Retina (tissue), 1 donor: ENCODE measurements around the gene RAB17.
"Not testable (repeated sequence)": the region's sequence is repeated elsewhere in the genome, so short reads cannot be mapped to it uniquely, and the experiment has no call there.

ENCODE experiments used
- DNase-seq: peaks from one replicate; pipeline ENCODE4 v3.0.0-alpha.2; 2016

The RAB17 gene

GRCh38 chr2:237598468-237599208, 8.1 kb upstream of the RAB17 start:
- no peak for DNase-seq

DNA sequence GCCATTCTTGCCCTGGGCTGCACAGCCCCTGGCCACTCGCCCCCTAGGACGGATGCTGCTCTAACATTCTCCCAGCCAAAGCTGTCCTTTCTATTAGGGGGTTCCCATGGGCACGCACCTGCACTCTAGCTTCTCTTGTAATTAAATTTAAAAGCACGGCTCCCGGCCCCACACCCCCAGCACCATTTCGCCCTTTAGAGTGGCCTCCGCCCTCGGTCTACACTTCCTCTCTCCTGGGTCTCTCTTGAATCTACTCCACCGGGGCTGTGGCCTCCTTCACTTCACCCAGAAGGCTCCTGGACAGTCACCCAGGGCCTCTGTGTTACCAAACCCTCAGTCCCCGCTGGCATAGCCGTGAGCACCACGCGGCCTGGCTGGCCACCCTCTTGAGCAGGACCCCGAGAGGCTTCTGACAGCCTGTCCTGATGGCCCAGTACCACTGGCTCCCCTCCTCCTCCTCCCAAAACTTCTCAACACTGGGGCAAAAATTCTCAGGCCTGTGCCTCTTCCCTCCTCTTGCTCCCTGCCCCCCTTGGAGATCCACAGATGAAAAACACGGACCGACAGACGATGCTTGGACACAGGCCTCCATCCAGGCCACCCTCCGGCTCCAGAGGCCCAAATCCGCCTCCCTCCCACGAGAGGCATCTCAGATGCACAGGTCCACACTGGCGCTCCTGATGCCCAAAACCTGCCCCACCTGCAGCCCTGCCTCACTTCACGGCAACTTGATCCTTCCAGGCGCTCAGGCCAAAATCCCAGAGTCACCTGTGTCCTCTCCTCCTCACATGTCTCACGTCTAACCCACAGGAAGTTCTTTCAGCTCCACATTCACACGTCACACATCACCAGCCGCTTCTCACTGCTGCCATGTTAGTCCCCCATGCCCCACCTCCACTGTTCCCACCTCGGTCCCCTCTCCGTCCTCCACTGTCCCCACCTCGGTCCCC, 6.9 kb upstream of the RAB17 start:
- DNase-seq = no peak

DNA sequence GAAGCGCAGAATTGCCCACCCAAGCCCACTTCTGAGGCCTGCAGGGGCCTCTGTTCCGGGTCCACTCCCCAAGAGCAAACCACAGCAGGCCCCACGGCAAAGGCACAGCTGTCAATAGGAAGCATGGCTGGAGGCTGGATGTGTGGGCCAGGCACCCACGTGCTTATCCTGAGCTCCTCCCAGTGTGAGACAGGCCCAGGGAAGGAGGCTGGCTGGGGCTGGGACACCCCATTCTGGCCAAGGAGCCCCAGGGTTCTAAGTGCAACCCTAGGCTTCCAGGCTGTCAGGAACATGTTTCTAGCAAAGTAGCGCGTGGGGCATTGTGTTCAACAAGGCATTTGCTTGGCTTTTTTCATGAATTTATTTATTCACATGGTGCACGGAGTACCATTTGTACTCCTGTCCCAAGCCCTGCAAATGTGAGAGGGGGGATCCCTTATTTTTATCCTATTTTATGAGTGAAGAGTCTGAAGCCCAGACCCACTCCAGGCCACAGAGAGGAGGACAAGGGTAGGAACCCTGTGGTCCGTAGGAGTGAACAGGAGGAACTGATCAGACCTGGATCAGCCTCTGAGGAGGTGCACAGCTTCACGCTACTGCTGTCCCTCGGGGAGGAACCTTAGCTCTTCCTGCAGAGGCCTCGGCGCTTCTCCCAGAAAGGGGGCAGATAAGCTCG, 6.1 kb upstream of the RAB17 start:
- DNase-seq = no peak

GRCh38 chr2:237595829-237596519, 5.4 kb upstream of the RAB17 start:
- not testable (repeated sequence) for DNase-seq

DNA sequence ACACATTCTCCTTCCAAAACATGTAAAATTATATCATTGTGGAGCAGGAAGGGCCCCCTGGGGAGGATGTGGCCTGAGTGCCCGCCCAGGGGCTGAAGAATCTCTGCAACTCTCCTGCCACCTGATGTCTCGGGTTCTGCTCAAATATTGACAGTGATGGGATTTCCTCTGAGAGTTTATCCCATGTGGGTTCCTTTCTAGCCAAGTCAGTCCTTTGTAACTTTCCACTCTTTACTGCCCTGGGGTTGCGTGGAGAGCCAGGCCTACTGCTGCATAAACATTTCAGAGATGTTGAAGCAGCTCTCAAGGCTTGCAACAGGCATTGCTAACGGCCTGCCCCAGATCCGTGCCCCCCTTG, 4.0 kb upstream of the RAB17 start:
- DNase-seq = peak; percentile 30

DNA sequence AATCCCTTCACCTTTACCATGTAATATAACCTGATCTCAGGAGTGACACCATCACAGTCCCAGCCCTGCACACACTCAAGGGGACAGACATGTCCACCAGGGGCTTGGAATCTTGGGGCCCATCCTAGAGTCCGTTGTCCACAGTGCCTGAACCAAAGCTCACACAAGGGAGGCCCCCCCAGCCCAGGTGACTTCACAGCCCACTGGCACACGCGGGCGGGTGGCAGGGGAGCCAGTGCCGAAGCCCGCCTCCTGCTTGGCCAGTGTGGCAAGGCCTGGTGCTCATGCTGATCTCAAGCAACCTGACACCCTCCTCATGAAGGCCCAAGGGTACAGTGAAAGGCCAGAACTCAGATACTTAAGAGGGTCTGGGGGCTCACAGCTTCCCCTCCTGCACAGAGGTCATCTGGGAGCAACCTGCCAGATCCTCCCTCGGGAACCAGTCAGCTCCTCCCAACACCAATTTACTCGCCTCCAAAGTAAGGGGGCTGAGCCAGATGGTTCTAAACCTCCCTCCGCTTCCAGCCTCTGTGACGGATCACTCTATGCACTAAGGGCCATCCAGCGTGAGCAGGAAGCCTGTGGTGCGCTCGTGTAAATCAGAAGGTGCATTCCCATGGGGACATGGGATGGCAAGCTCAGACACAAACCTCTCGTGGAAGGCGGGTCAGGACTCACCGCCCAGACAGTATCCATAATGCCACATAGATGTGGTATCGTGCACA, 3.2 kb upstream of the RAB17 start:
- no peak for DNase-seq

- no peak for DNase-seq
Measured at GRCh38 chr2:237593036-237593435, 2.5 kb upstream of the RAB17 start.

DNA sequence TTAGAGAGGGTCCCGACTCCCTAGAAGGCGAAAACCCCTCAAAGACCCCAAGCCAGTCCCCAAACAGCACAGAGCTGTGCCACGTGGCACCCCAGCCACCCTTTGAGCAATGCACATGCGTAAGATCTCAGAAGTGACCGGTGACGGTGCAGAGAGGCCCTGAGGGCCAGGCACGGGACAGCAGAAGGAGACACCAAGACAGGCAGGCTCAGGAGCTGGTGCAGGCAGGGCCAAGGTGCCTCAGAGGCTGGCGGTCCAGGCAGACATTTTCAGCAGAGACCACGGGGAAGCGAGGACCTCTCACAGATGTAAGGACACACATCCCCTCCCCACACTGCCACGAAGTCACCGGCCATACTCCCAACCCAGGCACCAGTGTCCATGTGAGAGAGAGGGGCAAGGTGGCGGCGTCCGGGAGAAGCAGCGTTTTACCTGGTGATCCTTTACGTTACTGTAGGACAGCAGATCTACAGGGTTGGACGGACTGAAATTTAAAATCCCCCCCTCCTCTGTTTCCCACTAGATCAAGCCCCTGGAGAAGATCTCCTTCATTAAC, 2.0 kb upstream of the RAB17 start:
- no peak for DNase-seq

DNA sequence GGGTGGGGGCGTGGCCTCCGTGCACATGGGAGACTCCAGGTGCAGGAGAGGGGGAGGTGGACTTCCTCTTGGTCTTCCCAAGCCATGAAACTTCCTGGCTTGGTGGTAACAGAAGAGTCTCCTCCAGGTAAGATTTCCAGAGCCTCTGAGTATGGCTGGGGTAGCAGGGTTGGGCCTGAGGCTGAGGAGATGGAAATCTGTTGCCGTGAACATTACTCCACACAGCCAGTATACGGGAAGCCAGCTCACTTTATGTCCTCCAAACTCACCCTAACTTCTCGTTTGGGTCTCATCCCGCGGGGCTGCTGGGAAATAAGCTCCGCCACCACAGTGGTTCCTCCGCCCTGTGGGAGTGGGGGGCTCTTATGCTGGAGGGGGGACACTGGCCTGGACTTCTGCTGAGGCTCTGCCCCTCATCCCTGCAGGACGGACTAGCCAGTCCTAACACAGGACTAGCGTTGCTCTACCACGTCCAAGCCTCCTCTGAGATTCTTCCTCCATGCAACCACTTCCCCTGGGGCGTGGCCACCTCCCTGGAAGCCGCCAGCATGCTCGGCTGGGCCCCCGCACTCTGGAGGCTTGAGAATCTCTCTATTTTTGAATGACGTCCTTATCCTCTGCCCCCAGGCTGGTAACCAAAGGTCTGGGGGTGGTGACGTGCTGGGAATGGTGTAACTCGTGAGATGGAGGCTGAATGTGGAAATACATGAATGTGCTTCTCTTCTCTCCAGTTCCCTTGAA, 777 bp upstream of the RAB17 start:
- no peak for DNase-seq

GRCh38 chr2:237588044-237588696, 2.4 kb downstream of the RAB17 start:
- DNase-seq = no peak

DNA sequence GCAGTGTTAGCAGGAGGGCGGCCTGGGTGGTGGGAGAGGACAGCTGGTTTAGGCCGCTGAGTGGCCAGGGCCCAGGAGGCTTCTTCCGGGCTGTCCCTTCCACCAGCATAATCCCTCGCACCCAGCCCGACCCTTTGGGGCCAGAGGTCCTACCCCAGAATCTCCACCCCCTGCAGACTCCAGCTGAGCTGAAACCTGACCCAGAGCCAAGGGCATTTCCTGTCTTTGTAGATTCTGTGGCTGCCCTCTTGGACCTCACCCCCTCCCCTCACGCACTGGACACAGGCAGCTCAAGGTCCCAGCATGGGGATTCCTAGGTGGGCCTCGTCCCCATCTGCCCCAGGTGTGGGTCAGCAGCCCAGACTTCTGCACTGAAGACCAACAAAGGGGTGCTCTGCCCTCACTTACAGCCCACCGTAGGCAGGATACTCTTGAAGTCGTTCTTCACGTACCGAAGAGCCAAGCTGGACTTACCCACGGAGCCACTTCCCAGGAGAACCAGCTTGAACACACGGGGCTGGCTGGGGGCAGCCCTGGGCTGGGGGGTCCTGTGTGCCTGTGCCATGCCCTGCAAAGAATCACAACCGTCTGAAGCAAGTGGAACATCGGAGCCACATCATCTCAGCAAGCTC, 4.8 kb downstream of the RAB17 start:
- no peak for DNase-seq

DNA sequence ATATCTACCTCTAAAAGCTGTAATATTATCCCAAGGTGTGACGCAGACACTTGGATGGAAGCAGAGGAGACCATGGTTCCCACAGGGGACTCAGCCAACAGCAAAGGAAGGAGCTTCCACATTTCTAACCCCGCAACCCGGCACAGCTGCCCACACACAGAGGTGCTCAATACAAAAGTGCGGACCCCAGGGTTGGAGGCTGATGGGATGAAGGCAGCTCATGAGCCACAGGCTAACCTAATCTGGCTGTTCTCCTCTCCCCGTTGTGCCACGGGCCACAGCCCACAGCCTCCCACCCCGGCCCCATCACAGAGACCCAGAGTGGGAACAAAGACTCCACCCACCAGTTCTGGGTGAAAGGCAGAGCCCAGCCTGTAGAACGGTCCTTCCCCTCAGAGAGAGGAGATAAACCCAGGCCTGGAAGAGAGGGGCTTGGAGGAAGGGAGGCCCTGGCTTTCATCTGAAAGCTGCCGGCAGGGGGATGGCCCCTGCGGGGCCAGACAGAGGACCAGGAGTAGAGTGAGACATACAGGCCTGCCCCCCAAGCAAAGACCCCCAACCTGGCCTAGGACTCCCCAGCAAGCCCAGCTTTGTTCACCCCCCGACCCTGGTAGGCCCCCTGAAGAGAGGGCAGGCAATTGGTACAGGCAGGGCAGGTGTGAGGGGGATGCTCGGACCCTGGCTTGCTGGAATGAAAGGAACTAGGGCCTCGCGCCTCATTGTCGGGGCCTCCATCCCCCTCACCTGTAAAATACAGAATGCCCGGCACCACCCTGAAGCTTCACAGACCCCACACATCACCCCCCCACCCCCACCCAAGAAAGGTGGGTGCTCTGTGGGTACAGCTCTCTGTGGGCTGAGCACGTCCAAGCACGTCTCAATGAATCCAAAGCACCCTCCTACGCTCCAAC, 6.9 kb downstream of the RAB17 start:
- no peak for DNase-seq

- DNase-seq = peak; percentile 79
Measured at GRCh38 chr2:237581751-237582746, 8.5 kb downstream of the RAB17 start.

GRCh38 chr2:237581326-237581725, 9.2 kb downstream of the RAB17 start:
- DNase-seq = no peak

- no peak for DNase-seq
Measured at GRCh38 chr2:237577956-237578870, 12.3 kb downstream of the RAB17 start.

DNA sequence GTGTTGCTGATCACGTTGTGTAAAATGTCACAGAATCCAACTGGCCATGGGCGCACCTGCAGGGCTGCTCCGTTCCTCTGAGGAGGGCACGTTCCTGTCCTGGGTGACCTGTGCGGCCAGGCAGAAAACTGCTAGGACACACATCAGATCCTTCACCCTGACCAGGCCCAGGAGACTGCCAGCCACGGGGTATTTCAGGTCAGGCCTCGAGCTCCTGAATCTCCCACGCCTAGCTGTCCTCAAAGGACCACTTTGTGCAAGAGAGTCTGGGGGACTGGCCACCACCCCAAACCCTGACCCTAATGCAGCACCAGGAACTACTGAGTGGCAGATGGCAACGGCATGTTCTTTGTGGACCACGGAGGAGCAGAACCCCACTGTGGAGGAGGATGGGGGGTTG, 13.1 kb downstream of the RAB17 start:
- DNase-seq = no peak

DNA sequence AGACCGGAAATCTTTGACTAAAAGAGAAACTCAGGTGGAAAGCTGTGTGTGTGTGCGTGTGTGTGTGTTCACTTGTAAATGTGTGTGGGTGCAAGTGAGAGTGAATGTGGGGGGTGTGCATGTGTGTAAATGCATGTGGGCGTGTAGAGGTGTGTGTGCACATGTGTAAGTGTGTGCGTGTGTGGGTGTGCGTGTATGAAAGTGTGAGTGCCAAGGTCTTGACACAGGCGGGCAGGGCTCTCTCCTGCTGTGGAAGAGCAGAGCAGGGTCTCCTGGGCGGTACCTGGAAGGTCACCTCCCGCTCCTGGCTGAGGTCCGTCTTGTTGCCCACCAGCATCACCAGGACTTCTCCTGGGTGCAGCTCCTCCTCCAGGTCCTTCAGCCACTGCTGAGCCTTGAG, 13.6 kb downstream of the RAB17 start:
- no peak for DNase-seq
